GM10266 (cell line): Measurements from ENCODE around the gene AGO1.
A peak's percentile ranks its signal among the peaks of the same experiment; 100 is the strongest.

ENCODE experiments used
- DNase-seq: peaks from one replicate; pipeline ENCODE4 v3.0.0; 2012; ENCODE audit errors: extremely low spot score
- TF ChIP-seq, protein P1 (sequence below): IDR thresholded peaks from 2 replicates; pipeline ENCODE4 v1.5.1; 2012; ENCODE audit warnings: mild to moderate bottlenecking, low read depth; ENCODE audit not compliant: control insufficient read depth, insufficient read depth; ENCODE audit errors: missing control alignments

AGO1 gene

GRCh38 chr1:35882945-35883634 is at the start of gene AGO1:
AGO1 (plus strand) TSS chr1:35883209; CDS start chr1:35883422, 213 bp downstream.
- TF ChIP-seq, protein P1, sequence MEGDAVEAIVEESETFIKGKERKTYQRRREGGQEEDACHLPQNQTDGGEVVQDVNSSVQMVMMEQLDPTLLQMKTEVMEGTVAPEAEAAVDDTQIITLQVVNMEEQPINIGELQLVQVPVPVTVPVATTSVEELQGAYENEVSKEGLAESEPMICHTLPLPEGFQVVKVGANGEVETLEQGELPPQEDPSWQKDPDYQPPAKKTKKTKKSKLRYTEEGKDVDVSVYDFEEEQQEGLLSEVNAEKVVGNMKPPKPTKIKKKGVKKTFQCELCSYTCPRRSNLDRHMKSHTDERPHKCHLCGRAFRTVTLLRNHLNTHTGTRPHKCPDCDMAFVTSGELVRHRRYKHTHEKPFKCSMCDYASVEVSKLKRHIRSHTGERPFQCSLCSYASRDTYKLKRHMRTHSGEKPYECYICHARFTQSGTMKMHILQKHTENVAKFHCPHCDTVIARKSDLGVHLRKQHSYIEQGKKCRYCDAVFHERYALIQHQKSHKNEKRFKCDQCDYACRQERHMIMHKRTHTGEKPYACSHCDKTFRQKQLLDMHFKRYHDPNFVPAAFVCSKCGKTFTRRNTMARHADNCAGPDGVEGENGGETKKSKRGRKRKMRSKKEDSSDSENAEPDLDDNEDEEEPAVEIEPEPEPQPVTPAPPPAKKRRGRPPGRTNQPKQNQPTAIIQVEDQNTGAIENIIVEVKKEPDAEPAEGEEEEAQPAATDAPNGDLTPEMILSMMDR = peak; percentile 99
- DNase-seq = peak; percentile 99

DNA sequence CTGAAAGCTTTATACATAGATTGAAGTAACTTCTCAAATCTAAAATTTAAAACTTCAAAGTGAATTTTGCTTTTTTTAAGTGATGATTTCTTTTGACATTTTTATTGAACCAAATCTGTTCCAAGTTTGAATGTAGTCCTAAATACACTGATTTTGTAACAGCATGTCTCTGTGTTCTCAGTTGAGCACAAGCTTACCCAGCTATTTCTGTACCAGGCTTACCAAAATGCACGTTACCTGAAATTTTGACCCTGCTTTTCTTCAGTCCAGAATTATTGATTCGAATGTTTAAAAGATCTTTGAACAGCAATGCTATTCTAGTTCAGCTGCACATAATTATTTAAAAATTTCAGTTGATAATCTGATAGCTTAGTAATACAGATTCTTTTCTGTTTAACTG is 49.6 kb upstream of the AGO1 start:
- TF ChIP-seq, protein P1 = no peak
- no peak for DNase-seq

DNA sequence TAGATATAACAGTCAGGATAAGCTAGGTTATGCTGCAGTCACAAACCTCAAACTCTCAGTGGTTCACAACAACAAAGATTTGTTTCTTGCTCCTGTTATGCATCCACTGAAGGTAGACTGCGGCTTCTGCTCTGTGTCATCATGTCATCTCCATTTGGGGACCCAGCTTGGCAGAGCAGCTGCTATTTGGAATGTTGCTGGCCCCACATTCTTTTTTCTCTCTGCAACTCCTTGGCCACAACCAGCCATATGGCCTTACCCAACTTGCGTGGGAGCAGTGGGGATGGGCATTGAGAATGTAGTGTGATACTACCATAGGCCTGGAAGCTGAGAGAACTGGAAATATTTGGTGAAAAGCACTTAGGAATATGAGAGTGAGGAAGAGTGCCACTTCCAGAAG is 48.8 kb upstream of the AGO1 start:
- TF ChIP-seq, protein P1 = no peak
- no peak for DNase-seq

DNA sequence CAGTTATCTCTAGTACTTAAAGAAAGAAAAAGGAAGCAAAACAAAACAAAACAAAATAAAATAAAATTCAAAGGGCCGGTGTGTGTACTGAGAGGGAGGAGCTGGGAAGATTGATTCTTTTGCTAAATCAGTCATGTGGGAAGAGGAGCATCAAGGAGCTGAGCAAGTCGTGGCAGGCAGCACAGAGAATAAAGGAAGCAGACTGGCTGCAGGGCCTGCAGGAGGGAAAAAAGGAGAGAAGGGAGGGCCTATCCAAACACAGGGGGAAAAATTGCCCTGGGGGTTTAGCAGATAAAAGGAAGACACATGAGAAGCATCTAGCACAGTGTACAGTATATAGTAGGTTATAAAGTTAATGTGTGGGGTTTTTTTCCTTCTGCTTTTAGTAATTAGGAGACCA is 47.6 kb upstream of the AGO1 start:
- DNase-seq = no peak
- TF ChIP-seq, protein P1 = no peak

- DNase-seq = no peak
- TF ChIP-seq, protein P1 = no peak
Measured at GRCh38 chr1:35836734-35837133, 46.3 kb upstream of the AGO1 start.

- DNase-seq = no peak
- TF ChIP-seq, protein P1 = no peak
Measured at GRCh38 chr1:35838693-35839245, 44.2 kb upstream of the AGO1 start.

GRCh38 chr1:35844826-35845225 is 38.2 kb upstream of the AGO1 start:
- TF ChIP-seq, protein P1 = no peak
- no peak for DNase-seq
